LHCN-M2 (cell line): ENCODE results near the gene CTCF. TPM values are rescaled to one million over a fixed set of nuclear protein-coding genes. Genes with fewer than 3 reads are reported as not detected.
"Not testable (repeated sequence)": the region's sequence is repeated elsewhere in the genome, so short reads cannot be mapped to it uniquely, and the experiment has no call there.

ENCODE experiments used
- DNase-seq: peaks from one replicate; pipeline ENCODE4 v3.0.0-alpha.2; 2012; ENCODE audit warnings: low read depth
- polyA plus RNA-seq: library from polyadenylated mRNA; unstranded; fragments of >200 nt; gene quantifications from one replicate; pipeline ENCODE4 v1.2.1, GENCODE V29; 2012; ENCODE audit warnings: missing spikeins
- total RNA-seq: library from RNA; depleted of rRNA; stranded (reverse); fragments of >200 nt; gene quantifications from 2 replicates; pipeline ENCODE4 v1.2.3, GENCODE V29; 2014; rRNA removed

The CTCF gene, protein sequence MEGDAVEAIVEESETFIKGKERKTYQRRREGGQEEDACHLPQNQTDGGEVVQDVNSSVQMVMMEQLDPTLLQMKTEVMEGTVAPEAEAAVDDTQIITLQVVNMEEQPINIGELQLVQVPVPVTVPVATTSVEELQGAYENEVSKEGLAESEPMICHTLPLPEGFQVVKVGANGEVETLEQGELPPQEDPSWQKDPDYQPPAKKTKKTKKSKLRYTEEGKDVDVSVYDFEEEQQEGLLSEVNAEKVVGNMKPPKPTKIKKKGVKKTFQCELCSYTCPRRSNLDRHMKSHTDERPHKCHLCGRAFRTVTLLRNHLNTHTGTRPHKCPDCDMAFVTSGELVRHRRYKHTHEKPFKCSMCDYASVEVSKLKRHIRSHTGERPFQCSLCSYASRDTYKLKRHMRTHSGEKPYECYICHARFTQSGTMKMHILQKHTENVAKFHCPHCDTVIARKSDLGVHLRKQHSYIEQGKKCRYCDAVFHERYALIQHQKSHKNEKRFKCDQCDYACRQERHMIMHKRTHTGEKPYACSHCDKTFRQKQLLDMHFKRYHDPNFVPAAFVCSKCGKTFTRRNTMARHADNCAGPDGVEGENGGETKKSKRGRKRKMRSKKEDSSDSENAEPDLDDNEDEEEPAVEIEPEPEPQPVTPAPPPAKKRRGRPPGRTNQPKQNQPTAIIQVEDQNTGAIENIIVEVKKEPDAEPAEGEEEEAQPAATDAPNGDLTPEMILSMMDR
- total RNA-seq = 30.6 and 36.7 TPM in 2 replicates
- 19.1 TPM for polyA plus RNA-seq

DNA sequence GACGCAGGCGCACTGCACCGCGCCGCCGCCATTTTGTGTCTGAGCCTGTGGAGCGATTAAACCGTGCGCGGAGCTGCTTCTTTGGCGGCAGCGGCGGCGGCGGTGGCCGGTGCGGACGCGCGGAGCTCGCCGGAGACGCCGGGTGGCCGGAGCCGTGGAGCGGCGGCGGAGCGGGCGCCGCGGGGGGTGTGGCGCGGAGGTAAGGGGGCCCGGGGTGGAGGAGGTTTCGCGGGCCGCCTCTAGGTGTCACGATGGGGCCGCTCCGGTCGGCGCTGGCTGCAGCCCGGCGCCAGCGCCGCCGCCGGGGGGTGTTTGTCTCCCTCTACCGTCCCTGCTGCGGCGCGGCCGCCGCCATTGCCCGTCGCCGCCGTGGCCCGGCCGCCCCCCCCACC lies at the start of gene CTCF:
CTCF (plus strand) TSS at position 1 of the 392 bp plus-strand sequence. CDS start 48,307 bp downstream, outside the sequence.
- DNase-seq = peak; percentile 74

DNA sequence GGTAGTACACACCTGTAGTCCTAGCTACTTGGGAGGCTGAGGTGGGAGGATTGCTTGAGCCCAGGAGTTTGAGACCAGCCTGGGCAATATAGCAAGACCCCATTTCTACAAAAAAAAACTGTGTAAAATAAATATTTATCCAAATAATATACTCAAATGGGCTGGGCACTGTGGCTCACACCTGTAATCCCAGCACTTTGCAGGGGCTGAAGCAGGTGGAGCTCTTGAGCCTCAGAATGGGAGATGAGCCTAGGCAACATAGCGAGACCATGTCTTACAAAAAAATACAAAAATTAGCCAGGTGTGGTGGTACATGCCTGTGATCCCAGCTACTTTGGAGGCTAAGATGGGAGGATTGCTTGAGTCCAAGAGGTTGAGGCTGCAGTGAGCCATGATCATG lies 48.4 kb upstream of the CTCF start:
- DNase-seq = not testable (repeated sequence)

DNA sequence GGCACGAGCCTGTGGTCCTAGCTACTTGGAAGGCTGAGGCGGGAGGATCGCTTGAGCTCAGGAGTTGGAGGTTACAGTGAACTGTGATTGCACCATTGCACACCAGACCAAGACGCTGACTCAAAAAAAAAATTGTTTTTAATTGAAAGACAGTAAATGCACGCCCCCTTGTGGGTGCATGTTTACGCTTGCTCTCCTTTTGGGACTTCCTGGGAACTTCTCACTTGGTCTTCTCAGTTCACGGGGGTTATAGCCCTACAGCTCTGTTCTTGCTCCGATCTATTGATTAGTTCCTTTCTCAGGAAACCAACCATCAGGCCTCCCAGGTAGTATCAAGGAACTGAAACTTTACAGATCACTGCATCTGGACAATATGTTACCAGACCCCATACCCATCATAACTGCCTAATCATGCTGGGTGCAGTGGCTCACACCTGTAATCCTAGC lies 47.9 kb upstream of the CTCF start:
- peak; percentile 82 for DNase-seq

DNA sequence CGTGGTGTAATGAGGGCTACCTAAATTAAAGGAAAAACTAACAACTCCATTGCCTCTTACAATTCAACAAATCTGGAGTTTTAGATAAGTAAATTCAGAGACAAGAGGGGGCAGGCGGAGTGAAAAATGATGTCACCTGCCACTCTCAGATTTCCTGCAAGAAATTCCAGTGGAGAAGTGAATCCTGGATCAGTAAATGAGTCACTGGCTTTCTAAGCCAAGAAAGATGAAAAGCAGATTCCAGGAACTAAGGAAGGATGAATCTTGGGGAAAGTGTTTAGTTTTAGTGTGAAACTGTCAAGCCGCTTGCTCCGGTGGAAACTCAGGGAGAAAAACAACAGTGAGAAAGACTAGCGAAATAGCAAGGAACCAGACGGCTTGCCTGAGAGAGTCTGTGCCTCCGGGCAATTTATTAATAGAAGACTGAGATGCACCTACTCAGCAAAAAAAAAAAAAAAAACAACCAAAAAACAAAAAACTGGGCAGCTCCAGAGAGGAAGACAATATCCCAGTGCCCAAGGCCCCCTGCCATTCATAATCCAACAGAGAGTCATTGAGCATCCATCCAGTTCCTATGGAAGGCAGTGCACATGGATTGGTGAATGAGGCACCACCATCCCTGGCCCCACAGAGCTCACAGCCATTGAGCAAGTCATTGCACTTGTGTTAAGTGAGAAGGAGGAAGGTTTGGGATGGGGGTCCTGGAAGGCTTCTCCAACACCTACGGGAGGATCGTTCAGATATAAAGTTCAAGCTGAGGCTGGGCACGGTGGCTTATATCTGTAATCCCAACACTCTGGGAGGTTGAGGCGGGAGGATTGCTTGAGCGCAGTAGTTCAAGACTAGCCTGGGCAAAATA lies 45.8 kb upstream of the CTCF start:
- peak; percentile 64 for DNase-seq

DNA sequence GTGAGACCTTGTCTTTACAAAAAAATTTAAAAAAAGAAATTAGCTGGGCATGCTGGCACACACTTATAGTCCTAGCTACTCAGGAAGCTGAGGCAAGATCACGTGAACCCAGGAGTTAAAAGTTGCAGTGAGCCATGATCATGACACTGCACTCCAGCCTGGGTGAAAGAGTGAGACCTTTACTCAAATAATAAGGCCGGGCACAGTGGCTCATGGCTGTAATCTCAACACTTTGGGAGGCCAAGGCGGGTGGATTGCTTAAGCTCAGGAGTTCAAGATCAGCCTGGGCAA lies 45.2 kb upstream of the CTCF start:
- no peak for DNase-seq

DNA sequence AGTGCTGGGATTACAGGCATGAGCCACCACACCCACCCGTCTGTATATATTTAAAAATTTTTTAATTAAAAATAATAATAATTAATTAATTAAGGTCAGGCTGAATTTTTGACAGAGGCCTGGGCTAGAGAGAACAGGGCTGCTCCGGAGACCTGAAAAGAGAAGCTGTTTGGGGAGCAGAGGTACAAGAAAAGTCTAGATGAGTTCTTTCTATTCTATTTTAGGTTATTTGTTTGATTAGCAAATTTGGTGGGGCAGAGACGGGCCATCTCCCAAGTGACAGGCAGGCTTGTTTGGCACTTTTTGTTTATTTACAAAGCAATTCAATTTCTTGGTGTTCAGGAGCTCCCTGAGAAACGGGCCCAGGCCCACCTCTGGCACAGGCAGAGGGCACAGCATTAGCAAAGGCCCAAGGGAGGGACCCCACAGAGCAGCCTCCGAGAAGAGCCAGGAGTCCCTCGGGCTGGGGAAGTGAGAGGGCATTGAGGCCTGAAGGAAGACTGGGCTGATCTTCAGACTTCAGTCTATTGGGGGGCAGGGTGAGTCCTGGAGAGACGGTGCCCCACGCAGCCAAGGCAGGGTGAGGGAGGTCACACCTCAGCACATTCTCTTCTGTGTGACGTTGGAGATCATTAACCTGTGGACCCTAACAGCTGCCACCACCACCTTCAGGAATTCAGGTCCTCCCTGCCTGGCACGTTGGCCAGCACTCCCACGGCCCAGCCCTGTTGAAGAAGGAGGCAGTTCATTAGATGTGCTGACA lies 44.5 kb upstream of the CTCF start:
- DNase-seq = no peak

DNA sequence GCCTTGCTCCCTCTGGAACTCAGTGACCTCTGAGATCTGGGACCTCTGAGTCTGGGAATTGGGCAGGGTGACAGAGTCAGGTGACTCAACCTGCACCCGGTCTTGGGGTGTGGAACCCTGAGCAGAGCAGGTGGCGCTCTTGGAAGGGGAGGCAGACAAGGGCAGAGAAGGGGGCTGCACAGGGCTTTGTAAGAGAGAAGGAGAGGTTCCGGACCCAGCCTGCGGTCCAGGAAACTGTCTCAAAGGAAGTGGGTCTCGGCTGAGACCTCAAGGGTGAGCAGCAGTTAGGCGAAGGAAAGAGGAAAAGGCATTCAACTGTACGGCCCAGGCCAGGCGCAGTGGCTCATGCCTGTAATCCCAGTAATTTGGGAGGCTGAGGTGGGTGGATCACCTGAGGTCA lies 43.6 kb upstream of the CTCF start:
- no peak for DNase-seq

DNA sequence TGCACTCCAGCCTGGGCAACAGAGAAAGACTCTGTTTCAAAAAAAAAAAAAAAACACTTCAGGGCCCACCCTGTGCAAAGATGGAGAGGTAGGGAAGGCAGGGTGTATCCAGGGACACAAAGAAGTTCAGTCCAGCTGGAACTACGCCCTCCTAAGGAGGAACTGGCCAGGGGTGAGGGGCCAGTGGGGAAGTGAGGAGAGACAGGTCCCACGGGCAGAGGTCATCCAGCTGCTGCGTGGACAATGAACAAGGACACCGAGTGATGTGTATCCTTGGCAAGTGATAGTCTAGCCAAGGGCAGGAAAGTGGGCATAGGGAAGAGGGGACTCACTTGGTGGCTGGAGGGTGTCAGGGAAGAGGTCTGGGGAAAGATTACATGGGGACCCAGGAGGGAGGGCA lies 43.1 kb upstream of the CTCF start:
- no peak for DNase-seq

DNA sequence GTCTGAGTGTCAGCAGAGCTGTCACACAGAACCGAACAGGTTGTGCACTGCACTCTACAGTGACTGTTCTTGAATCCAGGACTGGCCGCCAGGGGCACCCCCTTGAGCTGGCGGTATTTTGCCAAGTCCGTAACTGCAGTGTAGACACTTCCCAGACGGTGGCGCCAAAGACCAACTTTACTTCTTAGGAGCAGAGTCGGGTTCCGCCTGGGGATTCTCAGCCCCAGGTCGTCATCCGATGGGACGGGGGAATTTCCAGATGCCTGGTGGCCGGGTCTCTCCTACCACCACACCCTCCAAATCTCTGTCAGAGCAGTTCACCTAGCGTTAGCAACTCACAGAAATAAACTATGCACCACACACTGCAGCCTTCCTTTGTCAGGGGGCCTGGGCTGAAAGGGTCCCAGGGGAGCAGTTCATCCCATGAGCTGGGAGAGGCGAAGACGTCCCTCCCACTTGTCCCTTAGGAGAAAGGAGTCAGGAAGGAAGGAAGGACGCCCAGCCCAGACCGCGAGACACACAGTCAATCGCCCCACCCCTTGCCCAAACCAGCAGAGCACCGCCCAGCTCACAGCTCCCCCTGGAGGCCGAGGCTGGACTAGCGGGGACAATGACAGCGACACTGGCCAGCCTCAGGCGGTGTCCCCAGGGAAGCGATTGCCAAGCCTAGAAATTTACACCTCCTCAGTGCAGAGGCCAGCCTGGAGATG lies 41.1 kb upstream of the CTCF start:
- DNase-seq = peak; percentile 92

DNA sequence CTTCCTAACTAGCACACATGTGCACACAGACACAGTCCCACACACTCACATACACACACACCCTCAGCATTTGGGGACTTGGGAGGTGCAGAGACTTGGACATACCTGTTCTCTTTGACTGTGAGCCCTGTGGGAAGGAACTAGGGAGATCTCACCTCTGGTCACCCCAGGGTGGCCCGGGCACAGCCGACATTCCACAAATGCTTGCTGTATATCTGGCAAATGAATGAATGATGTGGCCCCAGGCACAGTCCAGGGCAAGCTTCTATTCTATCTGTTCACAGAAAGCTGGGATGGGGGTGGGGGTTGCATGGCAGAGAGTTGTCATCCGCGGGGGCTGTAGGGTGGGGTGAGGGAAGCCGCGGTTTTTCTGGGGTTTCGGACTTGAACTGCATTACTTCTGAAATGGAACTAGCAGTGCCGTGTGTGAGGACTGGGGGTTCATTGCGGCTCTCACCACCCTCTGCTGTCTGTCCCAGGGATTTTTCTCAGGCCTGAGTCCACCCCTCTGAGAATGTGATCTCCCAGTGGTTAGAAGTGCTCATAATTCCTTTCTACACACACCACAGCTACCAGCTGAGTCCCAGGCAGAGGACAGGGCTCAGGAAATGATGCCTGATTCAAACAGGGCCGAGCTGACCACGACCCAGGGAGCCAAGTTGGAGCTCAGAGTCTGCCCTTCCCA lies 37.0 kb upstream of the CTCF start:
- DNase-seq = peak; percentile 62

DNA sequence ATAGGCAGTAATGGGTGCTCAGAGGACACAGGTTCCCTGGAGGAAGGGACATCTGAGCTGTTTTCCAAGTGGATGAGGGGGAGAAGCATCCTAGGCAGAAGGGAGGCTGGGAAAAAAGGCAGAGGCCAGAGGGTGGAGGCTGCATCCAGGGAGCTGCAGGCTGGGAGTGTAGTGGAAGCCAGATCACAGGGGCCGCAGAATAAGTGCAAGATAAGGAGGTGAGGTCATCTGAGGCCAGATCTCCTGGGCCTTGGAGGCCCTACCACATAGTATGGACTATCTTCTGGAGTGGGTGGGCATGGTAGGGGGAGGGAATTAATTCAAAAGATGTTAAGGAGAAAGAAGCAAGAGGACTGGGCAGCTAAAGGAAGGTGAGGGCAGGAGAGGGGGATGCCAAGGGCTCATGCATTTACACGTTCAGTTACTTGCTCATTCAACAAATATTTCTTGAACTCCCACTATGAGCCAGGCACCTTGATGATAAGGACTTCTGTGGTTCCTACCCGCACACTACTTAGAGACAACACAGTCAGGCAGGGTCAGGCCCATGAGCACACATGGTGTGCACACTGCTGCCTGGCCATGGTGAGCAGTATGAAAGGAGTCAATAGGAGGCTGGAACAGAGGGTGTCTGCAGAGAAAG lies 36.1 kb upstream of the CTCF start:
- DNase-seq = no peak

DNA sequence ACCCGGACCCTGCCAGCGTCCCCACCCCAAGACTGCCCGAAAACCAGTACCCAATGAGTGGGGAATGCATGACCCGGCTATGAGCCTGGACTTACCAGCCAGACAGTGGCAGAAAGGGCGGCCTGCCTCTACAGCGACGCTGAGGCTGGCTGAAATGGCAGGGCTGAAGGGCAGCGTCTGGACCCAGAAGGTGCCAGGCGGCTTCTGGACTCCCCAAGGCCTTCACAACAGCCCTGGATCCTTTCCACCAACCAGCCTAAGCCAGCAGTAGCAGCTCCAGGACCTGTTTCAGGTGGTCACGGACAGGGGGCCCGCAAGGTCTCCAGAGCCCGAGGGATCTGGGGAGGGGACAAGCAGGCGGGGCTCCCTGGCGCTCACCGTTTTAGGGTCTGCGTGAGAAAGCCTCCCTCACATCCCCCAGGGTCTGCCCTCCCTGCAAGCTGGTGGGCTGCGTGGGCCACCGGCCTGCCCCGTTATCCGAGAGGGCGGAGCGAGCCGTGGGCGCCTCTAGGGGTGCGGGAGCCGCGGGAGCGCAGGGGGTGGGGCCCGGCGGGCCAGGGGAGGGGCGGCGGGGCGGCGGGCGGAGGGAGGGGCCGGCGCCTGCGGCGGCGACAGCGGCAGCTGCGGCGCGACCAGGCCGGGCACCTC lies 34.0 kb upstream of the CTCF start, which contains the start of gene RIPOR1:
RIPOR1 (plus strand) TSS at position 608 of the 648 bp plus-strand sequence. CDS start 9,618 bp downstream, outside the sequence.
- DNase-seq = peak; percentile 24

DNA sequence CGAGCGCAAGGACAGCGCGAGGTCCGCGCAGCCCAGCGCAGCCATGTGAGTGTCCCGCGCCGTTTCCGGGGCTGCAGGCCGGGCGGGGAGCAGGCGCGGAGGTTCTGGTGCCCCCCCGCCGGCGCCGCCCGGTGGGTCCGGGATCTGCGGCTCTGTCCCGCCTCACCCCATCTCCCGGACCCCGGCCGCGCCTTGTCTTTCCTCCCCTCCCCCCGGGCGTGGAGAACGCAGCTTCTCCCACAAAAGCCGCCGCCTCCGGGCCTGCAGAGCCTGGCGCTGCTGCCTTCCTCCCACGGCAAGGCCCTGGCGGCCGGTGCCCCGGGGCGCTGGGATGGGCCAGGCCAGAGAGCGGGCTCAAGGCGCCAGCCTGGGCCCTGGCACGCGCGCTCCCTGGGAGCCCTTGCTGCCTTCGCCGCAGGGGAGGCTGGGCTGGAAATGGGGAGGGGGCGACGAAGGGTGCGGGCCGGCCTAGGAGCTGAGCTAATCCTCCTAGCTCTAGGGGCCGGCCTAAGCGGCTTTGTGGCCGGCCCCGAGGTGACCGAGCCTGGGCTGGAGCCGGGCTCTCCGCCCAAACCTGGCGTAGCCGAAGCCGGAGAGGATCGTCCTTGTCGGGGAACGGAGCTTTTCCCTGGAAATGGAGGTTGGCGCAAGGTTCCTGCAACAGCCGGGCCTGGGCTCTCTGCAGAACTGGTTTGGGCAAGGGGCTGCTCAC lies 33.3 kb upstream of the CTCF start:
- peak; percentile 31 for DNase-seq

DNA sequence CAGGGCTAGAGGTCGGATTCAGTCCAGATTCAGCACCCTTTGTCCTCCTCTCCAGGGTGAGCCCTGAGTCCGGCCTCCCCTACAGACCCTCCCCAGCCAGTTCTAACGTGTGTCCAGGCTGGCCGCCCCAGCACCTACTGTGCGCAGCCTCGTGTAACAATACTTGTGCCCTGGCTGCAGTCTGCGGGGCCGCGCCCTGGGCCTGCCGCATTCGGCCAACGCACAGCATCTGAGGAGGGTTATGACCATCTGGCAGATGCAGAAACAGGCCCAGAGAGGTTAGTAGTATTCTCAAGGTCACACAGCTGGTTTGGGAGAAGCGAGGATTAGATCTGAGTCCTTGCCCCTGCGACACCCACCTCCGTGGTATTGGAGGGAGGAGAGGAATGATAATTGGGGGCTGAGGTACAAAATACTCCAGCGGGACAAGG lies 32.7 kb upstream of the CTCF start:
- peak; percentile 39 for DNase-seq

DNA sequence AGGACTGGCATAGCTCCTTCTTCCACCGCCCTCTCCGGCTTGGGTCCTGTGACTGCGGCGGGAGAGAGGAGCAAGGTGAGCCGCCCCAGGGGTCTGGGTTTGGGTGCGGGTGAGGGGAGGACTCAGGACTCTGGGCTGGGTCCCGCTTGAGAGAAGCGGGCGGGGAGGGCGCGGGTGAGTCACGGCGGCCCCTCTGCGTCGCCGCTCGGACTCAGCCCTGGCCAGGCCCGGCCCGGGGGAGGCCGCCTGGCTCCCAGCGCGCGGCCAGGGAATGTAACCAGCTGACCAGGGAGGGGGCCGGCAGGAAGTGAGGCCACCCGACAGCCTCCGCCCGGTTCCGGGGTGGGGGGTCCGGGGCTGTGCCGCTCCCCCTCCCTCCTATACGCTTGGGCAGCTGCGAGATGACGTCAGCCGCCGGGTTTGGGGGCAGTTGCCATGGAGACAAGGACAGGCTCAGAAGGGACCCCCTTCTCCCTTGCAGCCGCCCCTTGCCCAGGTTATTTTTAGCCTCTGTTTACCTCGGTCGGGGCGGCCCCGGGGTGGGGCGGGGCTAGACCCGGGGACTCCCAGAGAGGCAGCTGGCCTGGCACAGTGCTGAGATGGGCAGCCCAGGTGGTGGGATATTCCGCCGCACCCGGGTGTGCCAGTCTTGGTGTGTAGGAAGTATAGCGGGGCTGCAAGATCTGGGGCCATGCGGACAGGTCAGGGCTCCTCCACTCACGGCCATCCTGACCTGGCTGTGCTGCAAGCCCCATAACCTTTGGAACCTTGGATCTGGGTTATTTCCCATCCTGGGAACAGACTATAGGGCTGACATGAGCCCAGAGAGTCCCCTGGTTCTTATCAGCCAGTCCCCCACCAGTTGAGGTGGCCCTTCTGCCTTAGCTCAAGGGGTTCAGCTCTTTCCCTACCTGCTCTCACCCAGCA lies 32.0 kb upstream of the CTCF start:
- peak; percentile 73 for DNase-seq

DNA sequence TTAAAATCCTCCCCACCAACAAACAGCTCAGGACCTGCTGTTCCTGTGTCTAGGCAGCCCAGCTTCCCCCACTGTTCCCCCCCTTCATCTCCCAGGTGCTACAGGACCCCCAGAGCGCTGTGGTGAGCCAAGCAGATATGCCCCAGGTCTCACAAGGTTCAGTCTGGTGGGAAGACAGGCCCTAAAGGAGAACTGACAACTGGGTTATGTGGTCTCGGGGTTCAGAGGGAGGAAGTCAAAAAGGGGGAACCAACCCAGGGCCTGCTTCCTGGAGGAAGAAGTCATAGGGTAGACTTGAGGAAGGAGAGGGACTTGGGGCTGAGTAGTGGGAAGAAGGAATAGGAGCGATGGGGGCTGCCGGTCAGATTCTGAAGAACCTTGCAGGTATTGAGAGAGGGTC lies 31.1 kb upstream of the CTCF start:
- DNase-seq = no peak

DNA sequence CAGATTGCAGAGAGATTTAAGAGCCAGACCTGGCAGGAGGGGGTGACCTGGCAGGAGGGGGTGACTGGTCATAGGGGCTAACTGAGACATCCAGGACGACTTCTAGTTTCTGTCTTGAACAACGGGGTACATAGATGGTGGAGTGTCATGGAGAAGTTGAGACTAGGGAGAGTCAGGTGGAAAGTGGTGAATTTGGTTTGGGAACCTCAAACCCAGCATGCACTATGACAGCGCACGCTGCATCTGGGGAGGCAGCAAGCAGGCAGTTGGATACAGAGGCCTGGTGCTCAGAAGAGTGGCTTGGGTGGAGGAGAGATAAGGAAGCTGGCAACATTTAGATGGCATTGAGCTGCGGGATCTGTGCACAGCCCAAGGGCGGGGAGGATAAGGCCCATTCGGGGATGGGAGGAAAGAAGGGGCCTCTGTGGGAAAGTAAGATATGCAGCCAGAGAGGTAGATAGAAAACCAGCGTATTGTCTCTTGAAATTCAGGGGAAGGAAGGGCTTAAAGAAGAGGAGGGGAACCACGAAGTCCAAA lies 29.2 kb upstream of the CTCF start:
- DNase-seq = no peak
